ENCODE results near the gene DLGAP4.

DLGAP4 gene

GRCh38 chr20:36333841-36334240 lies 27.7 kb downstream of the DLGAP4 start:
- H3K27me3 ChIP-seq (ENCODE audit: control insufficient read depth in 2 of 2, insufficient read depth in 2 of 2, low read length in 2 of 2): peaks cover 0 to 4% of the 10 kb centered on the region in 2 donors
- no peaks in the 10 kb centered on the region for H3K9me3 ChIP-seq (ENCODE audit: control insufficient read depth in 2 of 2, low read length in 2 of 2)
- no peaks in the 10 kb centered on the region for H3K4me1 ChIP-seq (ENCODE audit: control insufficient read depth in 2 of 2, insufficient read depth in 2 of 2, low read length in 2 of 2)

GRCh38 chr20:36334281-36335205 lies 28.4 kb downstream of the DLGAP4 start:
- H3K36me3 ChIP-seq (ENCODE audit: control insufficient read depth in 2 of 2, insufficient read depth in 2 of 2, low read length in 2 of 2): no peaks in the 10 kb centered on the region
- H3K4me3 ChIP-seq (ENCODE audit: low read length in 2 of 2): no peak overlapping the region
- H3K27ac ChIP-seq (ENCODE audit: low read depth in 2 of 2, low read length in 2 of 2): no peak overlapping the region
- no peaks in the 10 kb centered on the region for H3K9me3 ChIP-seq (ENCODE audit: control insufficient read depth in 2 of 2, low read length in 2 of 2)
- H3K4me1 ChIP-seq (ENCODE audit: control insufficient read depth in 2 of 2, insufficient read depth in 2 of 2, low read length in 2 of 2): no peaks in the 10 kb centered on the region
- no peak overlapping the region for H3K9ac ChIP-seq (ENCODE audit: low read depth in 1 of 2, low read length in 2 of 2)
- H3K27me3 ChIP-seq (ENCODE audit: control insufficient read depth in 2 of 2, insufficient read depth in 2 of 2, low read length in 2 of 2): peaks cover 0 to 4% of the 10 kb centered on the region in 2 donors

More at GRCh38 chr20:36333841-36334240, 27.7 kb downstream of the DLGAP4 start:
- no peak overlapping the region for H3K9ac ChIP-seq (ENCODE audit: low read depth in 1 of 2, low read length in 2 of 2)
- H3K4me3 ChIP-seq (ENCODE audit: low read length in 2 of 2): no peak overlapping the region
- no peaks in the 10 kb centered on the region for H3K36me3 ChIP-seq (ENCODE audit: control insufficient read depth in 2 of 2, insufficient read depth in 2 of 2, low read length in 2 of 2)
- no peak overlapping the region for H3K27ac ChIP-seq (ENCODE audit: low read depth in 2 of 2, low read length in 2 of 2)

- H3K9me3 ChIP-seq (ENCODE audit: control insufficient read depth in 2 of 2, low read length in 2 of 2): no peaks in the 10 kb centered on the region
- no peaks in the 10 kb centered on the region for H3K36me3 ChIP-seq (ENCODE audit: control insufficient read depth in 2 of 2, insufficient read depth in 2 of 2, low read length in 2 of 2)
- H3K27ac ChIP-seq (ENCODE audit: low read depth in 2 of 2, low read length in 2 of 2): no peak overlapping the region
- H3K4me3 ChIP-seq (ENCODE audit: low read length in 2 of 2): no peak overlapping the region
- peaks cover 0 to 4% of the 10 kb centered on the region in 2 donors for H3K27me3 ChIP-seq (ENCODE audit: control insufficient read depth in 2 of 2, insufficient read depth in 2 of 2, low read length in 2 of 2)
- no peaks in the 10 kb centered on the region for H3K4me1 ChIP-seq (ENCODE audit: control insufficient read depth in 2 of 2, insufficient read depth in 2 of 2, low read length in 2 of 2)
- no peak overlapping the region for H3K9ac ChIP-seq (ENCODE audit: low read depth in 1 of 2, low read length in 2 of 2)
Measured at GRCh38 chr20:36335206-36335870, 29.2 kb downstream of the DLGAP4 start.

- no peak overlapping the region for H3K27ac ChIP-seq (ENCODE audit: low read depth in 2 of 2, low read length in 2 of 2)
- no peak overlapping the region for H3K4me3 ChIP-seq (ENCODE audit: low read length in 2 of 2)
- H3K27me3 ChIP-seq (ENCODE audit: control insufficient read depth in 2 of 2, insufficient read depth in 2 of 2, low read length in 2 of 2): peaks cover 0 to 4% of the 10 kb centered on the region in 2 donors
- H3K36me3 ChIP-seq (ENCODE audit: control insufficient read depth in 2 of 2, insufficient read depth in 2 of 2, low read length in 2 of 2): no peaks in the 10 kb centered on the region
- H3K9ac ChIP-seq (ENCODE audit: low read depth in 1 of 2, low read length in 2 of 2): no peak overlapping the region
- H3K9me3 ChIP-seq (ENCODE audit: control insufficient read depth in 2 of 2, low read length in 2 of 2): no peaks in the 10 kb centered on the region
- H3K4me1 ChIP-seq (ENCODE audit: control insufficient read depth in 2 of 2, insufficient read depth in 2 of 2, low read length in 2 of 2): no peaks in the 10 kb centered on the region
Measured at GRCh38 chr20:36336204-36336603, 30.1 kb downstream of the DLGAP4 start.

- Histone ChIP-seq H3K9ac (ENCODE audit: low read depth in 1 of 2, low read length in 2 of 2) (no peak overlapping the region), H3K4me3 (ENCODE audit: low read length in 2 of 2) (no peak overlapping the region), H3K4me1 (ENCODE audit: control insufficient read depth in 2 of 2, insufficient read depth in 2 of 2, low read length in 2 of 2) (no peaks in the 10 kb centered on the region), H3K36me3 (ENCODE audit: control insufficient read depth in 2 of 2, insufficient read depth in 2 of 2, low read length in 2 of 2) (no peaks in the 10 kb centered on the region), H3K27me3 (ENCODE audit: control insufficient read depth in 2 of 2, insufficient read depth in 2 of 2, low read length in 2 of 2) (peaks cover 0 to 4% of the 10 kb centered on the region in 2 donors), H3K9me3 (ENCODE audit: control insufficient read depth in 2 of 2, low read length in 2 of 2) (no peaks in the 10 kb centered on the region), H3K27ac (ENCODE audit: low read depth in 2 of 2, low read length in 2 of 2) (no peak overlapping the region)
Measured at GRCh38 chr20:36336954-36337704, 31.0 kb downstream of the DLGAP4 start.

- Histone ChIP-seq H3K4me1 (ENCODE audit: control insufficient read depth in 2 of 2, insufficient read depth in 2 of 2, low read length in 2 of 2) (no peaks in the 10 kb centered on the region), H3K36me3 (ENCODE audit: control insufficient read depth in 2 of 2, insufficient read depth in 2 of 2, low read length in 2 of 2) (no peaks in the 10 kb centered on the region), H3K4me3 (ENCODE audit: low read length in 2 of 2) (no peak overlapping the region), H3K9ac (ENCODE audit: low read depth in 1 of 2, low read length in 2 of 2) (no peak overlapping the region), H3K9me3 (ENCODE audit: control insufficient read depth in 2 of 2, low read length in 2 of 2) (no peaks in the 10 kb centered on the region), H3K27ac (ENCODE audit: low read depth in 2 of 2, low read length in 2 of 2) (no peak overlapping the region), H3K27me3 (ENCODE audit: control insufficient read depth in 2 of 2, insufficient read depth in 2 of 2, low read length in 2 of 2) (peaks cover 0 to 4% of the 10 kb centered on the region in 2 donors)
Measured at GRCh38 chr20:36337886-36338285, 31.7 kb downstream of the DLGAP4 start.

- no peaks in the 10 kb centered on the region for H3K36me3 ChIP-seq (ENCODE audit: control insufficient read depth in 2 of 2, insufficient read depth in 2 of 2, low read length in 2 of 2)
- H3K9ac ChIP-seq (ENCODE audit: low read depth in 1 of 2, low read length in 2 of 2): no peak overlapping the region
- H3K9me3 ChIP-seq (ENCODE audit: control insufficient read depth in 2 of 2, low read length in 2 of 2): no peaks in the 10 kb centered on the region
- no peak overlapping the region for H3K4me3 ChIP-seq (ENCODE audit: low read length in 2 of 2)
- H3K27ac ChIP-seq (ENCODE audit: low read depth in 2 of 2, low read length in 2 of 2): no peak overlapping the region
- no peaks in the 10 kb centered on the region for H3K4me1 ChIP-seq (ENCODE audit: control insufficient read depth in 2 of 2, insufficient read depth in 2 of 2, low read length in 2 of 2)
- H3K27me3 ChIP-seq (ENCODE audit: control insufficient read depth in 2 of 2, insufficient read depth in 2 of 2, low read length in 2 of 2): no peaks in the 10 kb centered on the region
Measured at GRCh38 chr20:36339646-36340592, 33.8 kb downstream of the DLGAP4 start.

GRCh38 chr20:36340593-36340990 lies 34.5 kb downstream of the DLGAP4 start:
- H3K27ac ChIP-seq (ENCODE audit: low read depth in 2 of 2, low read length in 2 of 2): no peak overlapping the region
- no peaks in the 10 kb centered on the region for H3K27me3 ChIP-seq (ENCODE audit: control insufficient read depth in 2 of 2, insufficient read depth in 2 of 2, low read length in 2 of 2)
- no peak overlapping the region for H3K9ac ChIP-seq (ENCODE audit: low read depth in 1 of 2, low read length in 2 of 2)
- no peak overlapping the region for H3K4me3 ChIP-seq (ENCODE audit: low read length in 2 of 2)
- no peaks in the 10 kb centered on the region for H3K36me3 ChIP-seq (ENCODE audit: control insufficient read depth in 2 of 2, insufficient read depth in 2 of 2, low read length in 2 of 2)
- no peaks in the 10 kb centered on the region for H3K4me1 ChIP-seq (ENCODE audit: control insufficient read depth in 2 of 2, insufficient read depth in 2 of 2, low read length in 2 of 2)
- no peaks in the 10 kb centered on the region for H3K9me3 ChIP-seq (ENCODE audit: control insufficient read depth in 2 of 2, low read length in 2 of 2)

- H3K9ac ChIP-seq (ENCODE audit: low read depth in 1 of 2, low read length in 2 of 2): no peak overlapping the region
- no peaks in the 10 kb centered on the region for H3K27me3 ChIP-seq (ENCODE audit: control insufficient read depth in 2 of 2, insufficient read depth in 2 of 2, low read length in 2 of 2)
- no peaks in the 10 kb centered on the region for H3K36me3 ChIP-seq (ENCODE audit: control insufficient read depth in 2 of 2, insufficient read depth in 2 of 2, low read length in 2 of 2)
- H3K9me3 ChIP-seq (ENCODE audit: control insufficient read depth in 2 of 2, low read length in 2 of 2): no peaks in the 10 kb centered on the region
- H3K27ac ChIP-seq (ENCODE audit: low read depth in 2 of 2, low read length in 2 of 2): no peak overlapping the region
- no peaks in the 10 kb centered on the region for H3K4me1 ChIP-seq (ENCODE audit: control insufficient read depth in 2 of 2, insufficient read depth in 2 of 2, low read length in 2 of 2)
- H3K4me3 ChIP-seq (ENCODE audit: low read length in 2 of 2): no peak overlapping the region
Measured at GRCh38 chr20:36341331-36342020, 35.3 kb downstream of the DLGAP4 start.

All from mucosa of rectum (tissue), 2 donors.